Measurements from ENCODE around the gene WIPF3. TPM values are rescaled to one million over a fixed set of nuclear protein-coding genes. Genes with fewer than 3 reads are reported as not detected.

Gene WIPF3
- total and polyA plus RNA-seq, 2 donors from 2014 or later: 3.8 to 4.5 TPM

- Histone ChIP-seq H3K9ac (ENCODE audit: low read length in 3 of 3) (no peak overlapping the region), H3K27me3 (ENCODE audit: control insufficient read depth, insufficient read depth, low read length) (no peaks in the 10 kb centered on the region), H3K9me3 (ENCODE audit: control insufficient read depth in 2 of 3, insufficient read depth in 1 of 3, low read length in 3 of 3) (no peaks in the 10 kb centered on the region), H3K4me3 (ENCODE audit: low read length in 3 of 3) (no peak overlapping the region), H3K36me3 (ENCODE audit: control insufficient read depth in 2 of 3, insufficient read depth in 3 of 3, low read length in 3 of 3) (no peaks in the 10 kb centered on the region), H3K27ac (ENCODE audit: low read depth in 2 of 2, low read length in 2 of 2) (no peak overlapping the region), H3K4me1 (ENCODE audit: control insufficient read depth in 2 of 3, insufficient read depth in 2 of 3, low read depth in 1 of 3, low read length in 3 of 3) (no peaks in the 10 kb centered on the region)
- DNase-seq: no peak
- no peak for TF ChIP-seq CTCF (IDR thresholded peaks at IDR 0.05; ENCODE audit: borderline replicate concordance, extremely low read depth, insufficient read depth)
- no peak for FAIRE-seq
- intact Hi-C loops (cut with DNase I): no loop called here
Observed at GRCh38 chr7:29841926-29842701, 35.8 kb downstream of the WIPF3 start.

- no peak for DNase-seq
- no peaks in the 10 kb centered on the region for H3K9me3 ChIP-seq (ENCODE audit: control insufficient read depth in 2 of 3, insufficient read depth in 1 of 3, low read length in 3 of 3)
- FAIRE-seq: no peak
Observed at GRCh38 chr7:29843093-29843492, 36.8 kb downstream of the WIPF3 start.

GRCh38 chr7:29843726-29844125 is 37.4 kb downstream of the WIPF3 start:
- Histone ChIP-seq H3K4me1 (ENCODE audit: control insufficient read depth in 2 of 3, insufficient read depth in 2 of 3, low read depth in 1 of 3, low read length in 3 of 3) (no peaks in the 10 kb centered on the region), H3K9ac (ENCODE audit: low read length in 3 of 3) (no peak overlapping the region), H3K27ac (ENCODE audit: low read depth in 2 of 2, low read length in 2 of 2) (no peak overlapping the region), H3K36me3 (ENCODE audit: control insufficient read depth in 2 of 3, insufficient read depth in 3 of 3, low read length in 3 of 3) (no peaks in the 10 kb centered on the region), H3K9me3 (ENCODE audit: control insufficient read depth in 2 of 3, insufficient read depth in 1 of 3, low read length in 3 of 3) (no peaks in the 10 kb centered on the region), H3K4me3 (ENCODE audit: low read length in 3 of 3) (no peak overlapping the region), H3K27me3 (ENCODE audit: control insufficient read depth, insufficient read depth, low read length) (no peaks in the 10 kb centered on the region)
- DNase-seq (no peak), FAIRE-seq (no peak)
- no peak for TF ChIP-seq CTCF (IDR thresholded peaks at IDR 0.05; ENCODE audit: borderline replicate concordance, extremely low read depth, insufficient read depth)
- intact Hi-C loops (cut with DNase I): no loop called here

More at GRCh38 chr7:29843093-29843492, 36.8 kb downstream of the WIPF3 start:
- H3K4me1 ChIP-seq (ENCODE audit: control insufficient read depth in 2 of 3, insufficient read depth in 2 of 3, low read depth in 1 of 3, low read length in 3 of 3): no peaks in the 10 kb centered on the region
- H3K27ac ChIP-seq (ENCODE audit: low read depth in 2 of 2, low read length in 2 of 2): no peak overlapping the region
- no peak overlapping the region for H3K4me3 ChIP-seq (ENCODE audit: low read length in 3 of 3)
- no peaks in the 10 kb centered on the region for H3K27me3 ChIP-seq (ENCODE audit: control insufficient read depth, insufficient read depth, low read length)
- intact Hi-C loops (cut with DNase I): no loop called here
- no peak for TF ChIP-seq CTCF (IDR thresholded peaks at IDR 0.05; ENCODE audit: borderline replicate concordance, extremely low read depth, insufficient read depth)
- no peaks in the 10 kb centered on the region for H3K36me3 ChIP-seq (ENCODE audit: control insufficient read depth in 2 of 3, insufficient read depth in 3 of 3, low read length in 3 of 3)
- no peak overlapping the region for H3K9ac ChIP-seq (ENCODE audit: low read length in 3 of 3)
